Activated naive CD4-positive, alpha-beta T cell treated with anti-CD3 and anti-CD28 coated beads for 36 hours (primary cell): ENCODE results near the gene LMAN1L. TPM values are rescaled to one million over a fixed set of nuclear protein-coding genes. Genes with fewer than 3 reads are reported as not detected.

Source experiments
- CTCF ChIA-PET: fragments of 350-600 bp; sonication (Branson Sonifier 250); formaldehyde crosslinking; loops from one replicate; lab custom pipeline; 2021; ENCODE audit warnings: antibody characterized with exemption; lab: Charles Lee
- DNase-seq: peaks from one replicate; pipeline ENCODE4 v3.0.0-alpha.2; 2020
- H3K27ac Mint-ChIP-seq: one replicate; pipeline ENCODE4 v1.8.0; 2021; ENCODE audit warnings: mild to moderate bottlenecking, mixed read lengths
- H3K27me3 Mint-ChIP-seq: one replicate; pipeline ENCODE4 v1.8.0; 2021; ENCODE audit warnings: low read depth, mixed read lengths
- H3K36me3 Mint-ChIP-seq: one replicate; pipeline ENCODE4 v1.8.0; 2021; ENCODE audit warnings: low read depth, mixed read lengths
- H3K4me1 Mint-ChIP-seq: one replicate; pipeline ENCODE4 v1.8.0; 2021; ENCODE audit warnings: low read depth, mixed read lengths
- H3K4me3 Mint-ChIP-seq: one replicate; pipeline ENCODE4 v1.8.0; 2021; ENCODE audit warnings: mild to moderate bottlenecking, moderate library complexity, mixed read lengths
- H3K9me3 Mint-ChIP-seq: one replicate; pipeline ENCODE4 v1.8.0; 2021; ENCODE audit warnings: mixed read lengths
- intact Hi-C: fragments of 100-400 bp; cut with micrococcal nuclease; formaldehyde crosslinking; loops from one replicate; pipeline ENCODE4 v1.15.1; 2023
- total RNA-seq, 2 experiments: library from RNA; stranded (reverse); gene quantifications; one replicate each; pipeline ENCODE4 v1.2.3, GENCODE V29; 2021

LMAN1L gene
- total RNA-seq, 2 experiments from 2014 or later, result not detected

DNA sequence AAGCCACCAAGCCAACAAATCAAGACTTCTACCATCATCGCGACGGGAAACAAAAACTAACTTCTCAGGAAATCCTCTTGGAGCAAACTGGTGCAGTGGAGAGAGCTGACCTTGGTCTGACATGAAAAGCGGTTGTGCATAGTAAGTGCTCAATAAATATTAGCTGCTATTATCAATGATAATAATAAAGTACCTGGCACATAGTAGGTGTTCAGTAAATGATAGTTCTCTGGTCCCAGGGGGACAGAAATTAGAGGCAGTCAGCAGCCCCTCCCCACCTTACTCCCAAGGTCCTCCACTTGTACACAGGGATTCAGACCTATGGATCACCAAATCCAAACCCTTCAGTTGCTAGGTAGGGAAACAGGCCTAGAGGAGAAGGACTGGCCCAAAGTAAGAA is 36.7 kb upstream of the LMAN1L start:
- H3K9me3 Mint-ChIP-seq, result no peaks in the 10 kb centered on the region
- H3K4me1 Mint-ChIP-seq, result peaks cover 82% of the 10 kb centered on the region
- peaks cover 9% of the 10 kb centered on the region for H3K36me3 Mint-ChIP-seq
- H3K27me3 Mint-ChIP-seq, result no peaks in the 10 kb centered on the region
- CTCF ChIA-PET, result interaction anchor here (1.3 to 26.8 kb wide), 2 partner anchors 13 to 16 kb away, joined by 3 to 1193 read pairs; partner anchors contain the start of gene CSK
- peak overlapping the region; percentile 96 for H3K27ac Mint-ChIP-seq
- intact Hi-C loops, result loop anchor here (2.0 kb wide), 2 partner anchors 163 to 393 kb away; partner anchors contain the start of gene COX5A
- H3K4me3 Mint-ChIP-seq, result peak overlapping the region; percentile 5
- no peak for DNase-seq

DNA sequence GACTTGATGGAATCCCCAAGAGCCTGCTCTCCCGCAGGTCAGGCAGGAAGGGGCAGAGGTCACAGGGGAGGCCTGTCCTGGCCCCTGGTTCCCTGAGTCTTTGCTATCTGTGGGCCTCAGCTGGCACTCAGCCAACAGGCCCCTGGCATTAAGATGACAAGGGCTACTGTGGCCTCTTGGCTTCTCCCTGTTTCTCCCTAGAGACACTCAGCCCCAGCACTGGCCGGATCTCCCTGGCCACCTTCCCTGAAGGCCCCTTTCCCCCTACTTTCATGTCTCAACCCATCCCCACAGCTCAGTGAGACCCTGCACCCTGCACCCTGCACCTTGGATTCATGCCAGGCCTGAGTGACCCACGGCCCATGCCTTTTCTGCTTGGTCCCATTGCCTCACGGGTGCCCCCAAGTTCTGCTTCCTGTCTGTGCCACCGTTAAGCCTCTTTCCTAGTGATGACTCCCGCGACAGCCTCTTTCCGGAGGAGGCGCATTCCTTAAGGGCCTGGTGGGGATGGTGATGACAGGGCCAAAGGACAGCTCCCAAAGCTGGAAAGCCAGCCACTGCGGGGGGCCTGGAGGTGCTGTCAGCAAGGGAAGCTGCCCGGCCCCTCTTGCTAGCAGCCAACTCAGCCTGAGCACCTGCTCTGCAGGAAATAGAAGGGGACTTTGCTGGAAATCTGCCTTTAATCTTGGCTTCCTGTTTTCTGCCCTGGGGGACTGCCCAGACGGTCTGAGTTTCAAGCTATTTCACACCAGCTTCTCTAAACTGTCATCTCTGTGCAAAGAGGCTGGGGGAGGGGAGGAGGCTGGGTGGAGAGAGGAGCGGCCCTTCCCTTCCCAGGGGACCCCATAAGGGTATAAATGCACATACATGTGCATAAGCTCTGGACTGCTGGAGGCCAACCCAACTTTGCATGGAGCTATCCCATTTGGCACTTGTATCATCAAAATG is 35.5 kb upstream of the LMAN1L start:
- no peaks in the 10 kb centered on the region for H3K27me3 Mint-ChIP-seq
- peaks cover 75% of the 10 kb centered on the region for H3K4me1 Mint-ChIP-seq
- peak overlapping the region; percentile 96 for H3K27ac Mint-ChIP-seq
- no peaks in the 10 kb centered on the region for H3K9me3 Mint-ChIP-seq
- peak; percentile 90 for DNase-seq
- H3K36me3 Mint-ChIP-seq, result peaks cover 12% of the 10 kb centered on the region
- CTCF ChIA-PET, result interaction anchor here (0.6 to 29.5 kb wide), 11 partner anchors 1 to 231 kb away, joined by 3 to 1193 read pairs (median 6); partner anchors contain the start of gene CSK
- peak overlapping the region; percentile 90 for H3K4me3 Mint-ChIP-seq
- intact Hi-C loops, result loop anchor here (1.0 to 2.0 kb wide), 3 partner anchors 11 to 394 kb away; partner anchors contain the start of gene COX5A

DNA sequence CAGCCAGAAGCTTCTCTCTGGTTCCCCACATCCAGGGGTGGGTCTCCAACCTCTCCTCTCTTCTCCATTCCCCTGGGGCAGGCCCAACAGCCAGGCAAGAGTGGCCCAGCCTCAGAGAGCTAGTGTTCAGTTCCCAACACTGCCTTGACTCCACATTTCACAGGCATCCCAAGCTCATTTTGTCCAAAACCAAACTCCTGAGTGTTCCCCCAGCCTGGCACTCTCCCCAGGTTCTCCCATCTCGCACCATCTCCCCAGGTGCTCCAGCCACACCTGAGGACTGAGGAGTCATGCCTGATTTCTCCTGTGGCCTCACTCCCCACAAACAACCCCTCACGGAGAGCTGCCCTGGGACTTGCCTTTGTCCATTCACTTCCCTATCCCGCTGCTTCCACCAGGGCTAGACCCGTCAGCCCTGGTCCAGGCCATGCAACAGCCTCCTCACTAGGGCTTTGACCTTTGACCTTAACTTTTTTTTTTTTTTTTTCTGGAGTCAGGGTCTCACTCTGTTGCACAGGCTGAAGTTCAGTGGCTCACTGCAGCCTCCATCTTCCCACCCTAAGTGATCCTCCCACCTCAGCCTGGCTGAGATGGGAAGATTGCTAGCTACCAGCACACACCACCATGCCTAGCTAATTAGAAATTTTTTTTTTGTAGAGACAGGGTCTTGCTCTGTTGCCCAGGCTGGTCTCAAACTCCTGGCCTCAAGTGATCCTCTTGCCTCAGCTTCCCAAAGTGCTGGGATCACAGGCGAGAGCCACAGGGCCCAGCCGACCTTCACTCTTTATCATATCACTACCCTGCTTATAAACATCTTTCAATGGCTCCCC is 34.7 kb upstream of the LMAN1L start:
- CTCF ChIA-PET, result interaction anchor here (0.7 to 29.5 kb wide), 11 partner anchors 1 to 161 kb away, joined by 3 to 1193 read pairs (median 6); partner anchors contain the start of gene CSK
- intact Hi-C loops, result loop anchor here (1.0 to 2.0 kb wide), 3 partner anchors 10 to 395 kb away; partner anchors contain the start of gene COX5A
- DNase-seq, result peak; percentile 19
- Mint-ChIP-seq H3K9me3 (no peaks in the 10 kb centered on the region), H3K27me3 (no peaks in the 10 kb centered on the region), H3K36me3 (peaks cover 17% of the 10 kb centered on the region), H3K4me1 (peaks cover 72% of the 10 kb centered on the region), H3K4me3 (peak overlapping the region; percentile 90), H3K27ac (peak overlapping the region; percentile 96)

- Mint-ChIP-seq H3K9me3 (no peaks in the 10 kb centered on the region), H3K4me1 (peaks cover 69% of the 10 kb centered on the region), H3K36me3 (peaks cover 23% of the 10 kb centered on the region), H3K4me3 (no peak overlapping the region), H3K27ac (peak overlapping the region; percentile 96), H3K27me3 (no peaks in the 10 kb centered on the region)
- intact Hi-C loops, result no loop called here
- CTCF ChIA-PET, result interaction anchor here (0.7 to 29.5 kb wide), 11 partner anchors 0 to 172 kb away, joined by 3 to 1193 read pairs (median 5); partner anchors contain the start of gene CSK
- DNase-seq, result no peak
Measured at GRCh38 chr15:74778599-74778970, 34.0 kb upstream of the LMAN1L start.

DNA sequence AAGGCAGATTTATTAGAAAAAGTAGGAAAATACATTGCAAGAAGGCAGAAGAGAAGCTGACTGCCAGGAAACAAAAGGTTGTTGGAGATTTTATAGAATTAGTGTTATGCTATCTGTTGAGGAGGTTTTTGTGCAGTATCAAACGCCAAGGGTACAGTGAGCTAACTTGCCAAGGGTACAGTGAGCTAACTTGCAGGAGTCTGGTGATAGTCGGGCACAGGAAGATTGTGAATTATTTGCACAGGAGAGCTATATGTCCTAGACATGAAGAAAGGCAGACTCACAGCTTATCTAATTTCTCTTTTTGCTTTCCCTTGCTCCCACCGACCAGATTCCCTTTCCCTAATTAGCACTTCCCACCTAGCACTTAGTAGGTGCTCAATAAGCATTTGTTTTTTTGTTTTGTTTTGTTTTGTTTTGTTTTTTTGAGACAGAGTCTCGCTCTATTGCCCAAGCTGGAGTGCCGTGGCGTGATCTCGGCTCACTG is 33.4 kb upstream of the LMAN1L start:
- H3K27me3 Mint-ChIP-seq, result no peaks in the 10 kb centered on the region
- H3K4me3 Mint-ChIP-seq, result peak overlapping the region; percentile 84
- peaks cover 28% of the 10 kb centered on the region for H3K36me3 Mint-ChIP-seq
- H3K9me3 Mint-ChIP-seq, result no peaks in the 10 kb centered on the region
- CTCF ChIA-PET, result interaction anchor here (0.6 to 29.5 kb wide), 11 partner anchors 1 to 233 kb away, joined by 3 to 1193 read pairs (median 5); partner anchors contain the start of gene CSK
- intact Hi-C loops, result no loop called here
- H3K4me1 Mint-ChIP-seq, result peaks cover 63% of the 10 kb centered on the region
- H3K27ac Mint-ChIP-seq, result peak overlapping the region; percentile 96
- DNase-seq, result no peak

DNA sequence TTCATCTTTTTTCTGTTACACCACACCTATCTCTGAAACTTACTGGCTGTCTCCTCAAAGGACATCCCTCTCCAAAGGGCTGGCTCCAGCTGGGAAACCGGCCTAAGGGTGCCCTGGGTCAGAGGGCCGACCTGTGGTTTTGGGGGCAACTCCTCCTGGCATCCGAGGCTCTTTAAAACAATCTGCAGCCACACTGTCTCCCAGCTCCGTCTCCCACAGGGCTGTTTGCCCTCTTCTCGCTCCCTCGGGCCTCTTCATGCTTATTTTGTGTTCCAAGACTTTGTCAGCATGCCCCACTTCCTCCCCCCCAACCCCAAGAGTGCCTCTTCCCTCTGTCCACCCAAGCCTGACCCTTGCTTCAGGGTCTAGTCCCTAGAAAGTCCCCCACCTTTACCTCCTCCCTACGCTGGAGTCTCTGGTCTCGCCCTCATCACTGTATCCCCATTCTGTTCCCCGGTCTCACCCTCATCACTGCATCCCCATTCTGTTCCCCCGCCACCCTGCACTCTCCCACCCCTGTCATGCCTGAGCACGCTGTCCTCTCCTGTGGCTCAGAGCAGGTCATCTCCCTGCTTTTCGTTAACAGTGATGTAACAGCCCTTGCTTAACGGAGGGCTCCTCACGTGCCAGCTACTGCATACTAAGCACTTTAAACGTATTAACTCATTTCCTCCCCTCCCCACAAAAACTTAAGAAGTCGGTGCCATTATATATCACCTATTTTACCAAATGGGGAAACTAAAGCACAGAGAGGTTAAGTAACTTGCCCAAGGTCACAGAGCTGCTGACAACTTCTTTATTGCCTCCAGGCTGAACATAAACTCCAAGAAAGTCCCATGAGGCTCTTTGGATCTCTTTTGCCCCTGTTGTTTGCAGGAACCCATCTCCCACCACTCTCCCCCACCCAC is 31.9 kb upstream of the LMAN1L start:
- intact Hi-C loops, result loop anchor here (1.0 to 10.0 kb wide), 3 partner anchors 20 to 844 kb away; partner anchors contain the start of genes SNUPN and ULK3
- H3K27ac Mint-ChIP-seq, result peak overlapping the region; percentile 96
- H3K27me3 Mint-ChIP-seq, result no peaks in the 10 kb centered on the region
- no peaks in the 10 kb centered on the region for H3K9me3 Mint-ChIP-seq
- H3K36me3 Mint-ChIP-seq, result peaks cover 44% of the 10 kb centered on the region
- H3K4me1 Mint-ChIP-seq, result peaks cover 53% of the 10 kb centered on the region
- peak; percentile 78 for DNase-seq
- CTCF ChIA-PET, result interaction anchor here (0.6 to 29.5 kb wide), 12 partner anchors 2 to 371 kb away, joined by 3 to 1193 read pairs (median 4); partner anchors contain the start of genes CSK and ULK3
- H3K4me3 Mint-ChIP-seq, result peak overlapping the region; percentile 84

DNA sequence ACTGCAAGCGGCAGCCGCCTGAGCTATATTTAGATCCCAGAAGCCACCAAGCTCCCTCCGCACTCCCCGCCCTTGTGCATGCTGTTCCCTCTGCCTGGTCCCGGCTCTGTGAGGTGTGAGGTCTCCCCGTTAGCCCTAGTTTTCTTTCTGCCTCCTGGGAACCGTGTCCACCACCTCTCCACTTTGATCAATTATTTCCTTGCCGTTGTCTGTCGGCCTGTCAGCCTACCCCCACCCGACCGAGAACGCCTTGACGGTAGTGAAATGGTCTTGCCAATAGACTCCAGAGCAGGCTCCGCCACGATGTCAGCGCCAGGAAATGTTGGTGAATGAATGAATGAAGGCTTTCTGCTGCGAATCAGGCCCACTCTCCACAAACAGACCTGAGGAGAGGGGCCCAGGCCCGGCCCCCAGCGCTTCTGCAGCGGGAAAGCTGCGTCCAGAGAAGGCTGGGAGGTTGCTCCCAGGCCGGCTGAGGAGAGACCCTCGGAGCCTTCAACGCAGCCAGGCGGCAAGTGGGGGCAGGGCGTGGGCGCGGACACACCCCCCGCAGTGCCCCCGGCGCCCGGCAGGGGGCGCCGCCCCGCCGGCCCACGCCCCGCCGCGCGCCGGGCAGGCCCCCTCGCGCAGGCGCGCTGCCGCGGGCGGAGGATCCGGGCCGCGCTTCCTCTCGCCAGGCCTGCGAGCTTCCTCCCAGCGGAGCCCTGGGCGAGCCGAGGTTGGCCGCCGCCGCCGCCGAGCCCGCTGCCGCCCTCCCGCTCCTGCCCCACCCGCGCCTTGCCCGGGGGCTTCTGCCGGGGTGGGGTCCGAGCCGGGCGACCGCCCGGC is 31.0 kb upstream of the LMAN1L start, which contains the start of gene CSK:
Gene CSK, plus strand, starts transcription at position 650 of the 828 bp plus-strand sequence. CDS start 16,218 bp downstream, outside the sequence.
- H3K4me3 Mint-ChIP-seq, result peak within 1 kb of the TSS; percentile 93
- H3K4me1 Mint-ChIP-seq, result peaks cover 46% of the 10 kb centered on the region
- CTCF ChIA-PET, result interaction anchor here (0.6 to 29.5 kb wide), 9 partner anchors 3 to 164 kb away, joined by 3 to 1193 read pairs (median 4); partner anchors contain the start of genes CSK and ULK3
- no peaks in the 10 kb centered on the region for H3K27me3 Mint-ChIP-seq
- H3K9me3 Mint-ChIP-seq, result no peaks in the 10 kb centered on the region
- peak; percentile 74 for DNase-seq
- peaks cover 49% of the 10 kb centered on the region for H3K36me3 Mint-ChIP-seq
- peak within 1 kb of the TSS; percentile 99 for H3K27ac Mint-ChIP-seq
- intact Hi-C loops, result loop anchor here (1.0 to 10.0 kb wide), 3 partner anchors 19 to 843 kb away; partner anchors contain the start of genes SNUPN and ULK3

- intact Hi-C loops, result loop anchor here (10.0 kb wide), 1 partner anchor 842 kb away; the partner anchor contains the start of gene SNUPN
- Mint-ChIP-seq H3K27ac (peak overlapping the region; percentile 99), H3K4me3 (peak overlapping the region; percentile 93), H3K36me3 (peaks cover 49% of the 10 kb centered on the region), H3K4me1 (peaks cover 43% of the 10 kb centered on the region), H3K27me3 (no peaks in the 10 kb centered on the region), H3K9me3 (no peaks in the 10 kb centered on the region)
- peak; percentile 68 for DNase-seq
- CTCF ChIA-PET, result interaction anchor here (0.6 to 29.5 kb wide), 5 partner anchors 4 to 311 kb away, joined by 3 to 1193 read pairs (median 3); partner anchors contain the start of gene CSK
Measured at GRCh38 chr15:74782259-74783071, 30.2 kb upstream of the LMAN1L start.

DNA sequence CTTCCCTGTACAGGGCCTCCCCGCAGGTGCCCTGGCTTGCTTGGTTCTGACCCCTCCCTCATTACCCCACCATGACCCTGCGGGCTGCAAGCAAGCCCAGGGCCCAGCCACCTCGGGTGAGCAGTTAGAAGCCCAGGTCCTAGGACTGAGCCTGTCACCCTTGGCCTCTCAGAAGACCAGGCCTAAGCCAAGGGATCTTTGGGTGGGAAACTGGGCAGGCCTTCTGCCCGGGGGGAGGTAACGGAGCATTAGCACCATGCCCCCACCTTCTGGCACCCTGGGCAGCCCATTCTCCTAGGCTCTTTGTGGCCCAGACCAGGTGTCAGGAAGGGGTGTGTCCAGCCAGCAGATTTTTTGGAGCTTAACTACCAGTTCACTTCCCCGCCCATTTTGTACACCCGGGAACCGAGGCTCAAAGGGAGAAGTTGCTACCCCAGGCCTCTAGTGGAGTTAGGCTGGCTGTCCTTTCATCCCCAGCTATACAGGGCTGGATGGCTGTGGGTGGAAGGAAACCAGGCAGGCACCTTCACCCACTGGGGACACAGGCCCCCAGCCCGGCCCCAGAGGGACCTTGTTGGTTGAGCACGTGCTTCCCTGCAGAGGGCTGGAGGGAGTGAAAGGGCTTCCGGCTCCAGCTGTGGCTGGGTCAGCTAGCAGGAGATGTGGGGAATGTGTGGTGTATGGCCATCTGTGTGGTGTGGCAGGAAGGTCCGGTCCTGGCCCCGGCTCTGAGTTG is 29.4 kb upstream of the LMAN1L start:
- CTCF ChIA-PET, result interaction anchor here (0.6 to 29.5 kb wide), 5 partner anchors 5 to 312 kb away, joined by 3 to 1193 read pairs (median 9); partner anchors contain the start of gene CSK
- Mint-ChIP-seq H3K27ac (peak overlapping the region; percentile 99), H3K36me3 (peaks cover 52% of the 10 kb centered on the region), H3K27me3 (no peaks in the 10 kb centered on the region), H3K4me1 (peaks cover 43% of the 10 kb centered on the region), H3K4me3 (peak overlapping the region; percentile 93), H3K9me3 (no peaks in the 10 kb centered on the region)
- peak; percentile 60 for DNase-seq
- intact Hi-C loops, result loop anchor here (10.0 kb wide), 1 partner anchor 842 kb away; the partner anchor contains the start of gene SNUPN
